ENCODE results near the gene GRAMD4. TPM values are rescaled to one million over a fixed set of nuclear protein-coding genes. Genes with fewer than 3 reads are reported as not detected.

Gene GRAMD4
- polyA plus RNA-seq, 2 of the 4 experiments (the other 2 are of a cell fraction) = 7.7 to 13.1 TPM

DNA sequence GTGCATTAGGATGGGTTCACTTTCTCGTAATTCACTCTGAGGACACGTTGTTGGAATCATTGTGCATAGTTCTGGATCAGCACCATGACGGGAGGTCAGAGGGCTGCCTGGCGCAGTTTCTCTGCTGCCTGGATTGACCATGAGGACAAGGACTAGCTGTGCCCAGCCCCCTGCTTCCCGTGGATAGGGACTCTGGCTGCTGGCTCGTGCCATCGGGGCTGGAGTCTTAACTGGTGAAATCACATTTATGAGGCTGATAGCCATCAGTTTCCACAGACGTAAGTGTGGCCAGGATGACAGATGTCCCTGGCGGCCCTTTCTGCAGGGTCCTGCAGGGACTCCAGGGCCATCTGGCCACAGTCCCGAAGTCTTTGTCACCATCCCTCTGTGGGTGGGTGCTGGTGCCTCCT, 24.1 kb upstream of the GRAMD4 start:
- 70% methylated on average over 3 of the region's 10 CpGs for WGBS (ENCODE audit: missing lambda C conversion rate)
- TF ChIP-seq FOSB (CRISPR knock-in tag; IDR thresholded peaks at IDR 0.05) (no peak), FOXS1 (CRISPR knock-in tag; IDR thresholded peaks at IDR 0.05) (no peak), EHMT2 (IDR thresholded peaks at IDR 0.05; ENCODE audit: low read depth) (no peak), CEBPB (IDR thresholded peaks at IDR 0.05) (no peak), HDAC2 (IDR thresholded peaks at IDR 0.05) (no peak), NR3C1 (IDR thresholded peaks at IDR 0.05) (no peak), HOXA7 (CRISPR knock-in tag; IDR thresholded peaks at IDR 0.05) (no peak)
- TF ChIP-seq, protein P1, sequence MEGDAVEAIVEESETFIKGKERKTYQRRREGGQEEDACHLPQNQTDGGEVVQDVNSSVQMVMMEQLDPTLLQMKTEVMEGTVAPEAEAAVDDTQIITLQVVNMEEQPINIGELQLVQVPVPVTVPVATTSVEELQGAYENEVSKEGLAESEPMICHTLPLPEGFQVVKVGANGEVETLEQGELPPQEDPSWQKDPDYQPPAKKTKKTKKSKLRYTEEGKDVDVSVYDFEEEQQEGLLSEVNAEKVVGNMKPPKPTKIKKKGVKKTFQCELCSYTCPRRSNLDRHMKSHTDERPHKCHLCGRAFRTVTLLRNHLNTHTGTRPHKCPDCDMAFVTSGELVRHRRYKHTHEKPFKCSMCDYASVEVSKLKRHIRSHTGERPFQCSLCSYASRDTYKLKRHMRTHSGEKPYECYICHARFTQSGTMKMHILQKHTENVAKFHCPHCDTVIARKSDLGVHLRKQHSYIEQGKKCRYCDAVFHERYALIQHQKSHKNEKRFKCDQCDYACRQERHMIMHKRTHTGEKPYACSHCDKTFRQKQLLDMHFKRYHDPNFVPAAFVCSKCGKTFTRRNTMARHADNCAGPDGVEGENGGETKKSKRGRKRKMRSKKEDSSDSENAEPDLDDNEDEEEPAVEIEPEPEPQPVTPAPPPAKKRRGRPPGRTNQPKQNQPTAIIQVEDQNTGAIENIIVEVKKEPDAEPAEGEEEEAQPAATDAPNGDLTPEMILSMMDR (IDR thresholded peaks at IDR 0.05) = no peak
- TF ChIP-seq, protein P2, sequence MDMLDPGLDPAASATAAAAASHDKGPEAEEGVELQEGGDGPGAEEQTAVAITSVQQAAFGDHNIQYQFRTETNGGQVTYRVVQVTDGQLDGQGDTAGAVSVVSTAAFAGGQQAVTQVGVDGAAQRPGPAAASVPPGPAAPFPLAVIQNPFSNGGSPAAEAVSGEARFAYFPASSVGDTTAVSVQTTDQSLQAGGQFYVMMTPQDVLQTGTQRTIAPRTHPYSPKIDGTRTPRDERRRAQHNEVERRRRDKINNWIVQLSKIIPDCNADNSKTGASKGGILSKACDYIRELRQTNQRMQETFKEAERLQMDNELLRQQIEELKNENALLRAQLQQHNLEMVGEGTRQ (IDR thresholded peaks at IDR 0.05) = no peak
- H3K4me3 ChIP-seq = no peak overlapping the region
- POLR2A ChIA-PET = no interaction called here
- no peak for ATAC-seq
- DNase-seq (ENCODE audit: low read depth in 1 of 2, low spot score in 1 of 2) = no peak
- CTCF ChIA-PET = no interaction called here
- no peaks in the 10 kb centered on the region for H3K4me1 ChIP-seq
- no peaks in the 10 kb centered on the region for H3K9me3 ChIP-seq
- no peak for FAIRE-seq
- H3K4me2 ChIP-seq = no peak overlapping the region
- no peak overlapping the region for H3K27ac ChIP-seq

DNA sequence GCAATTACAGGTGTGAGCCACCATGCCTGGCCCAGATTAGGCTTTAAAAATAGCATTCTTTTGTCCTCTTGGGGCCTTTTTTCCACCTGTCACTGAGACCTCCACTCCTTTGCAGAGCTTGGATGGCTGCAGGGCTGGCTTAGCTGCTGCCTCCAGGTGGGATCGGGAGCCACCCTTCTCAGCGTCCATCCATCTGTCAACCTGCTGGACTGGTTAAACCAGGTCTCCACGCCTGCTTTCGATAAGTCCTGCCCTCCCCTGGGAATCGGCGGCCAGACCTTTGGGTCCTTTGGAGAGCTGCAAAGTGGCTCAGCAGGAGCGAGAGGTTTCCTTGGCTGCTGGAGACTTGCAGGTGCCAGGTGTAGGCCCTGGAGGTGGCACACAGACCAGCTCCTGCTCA, 23.4 kb upstream of the GRAMD4 start:
- no peaks in the 10 kb centered on the region for H3K9me3 ChIP-seq
- no peak overlapping the region for H3K4me3 ChIP-seq
- no peak for TF ChIP-seq NFE2L2 (conservative IDR thresholded peaks at IDR 0.05; ENCODE audit: low read length)
- TF ChIP-seq RNF2 (IDR thresholded peaks at IDR 0.05; ENCODE audit: borderline replicate concordance, low read depth) = no peak
- TF ChIP-seq NPAS2 (CRISPR knock-in tag; IDR thresholded peaks at IDR 0.05; ENCODE audit: borderline replicate concordance) = no peak
- TF ChIP-seq POLR2A (IDR thresholded peaks at IDR 0.05; ENCODE audit: low read length) = no peak
- no peak for TF ChIP-seq JUNB (IDR thresholded peaks at IDR 0.05)
- TF ChIP-seq ZFP36 (IDR thresholded peaks at IDR 0.05; ENCODE audit: borderline replicate concordance, partially characterized antibody) = no peak
- TF ChIP-seq HOXA7 (CRISPR knock-in tag; IDR thresholded peaks at IDR 0.05) = no peak
- no peak for TF ChIP-seq TFCP2L1 (CRISPR knock-in tag; IDR thresholded peaks at IDR 0.05)
- TF ChIP-seq, protein P1 (IDR thresholded peaks at IDR 0.05) = no peak
- TF ChIP-seq SMC3 (IDR thresholded peaks at IDR 0.05) = no peak
- TF ChIP-seq CEBPB (IDR thresholded peaks at IDR 0.05) = no peak
- no peak for TF ChIP-seq ZNF302 (CRISPR knock-in tag; IDR thresholded peaks at IDR 0.05)
- TF ChIP-seq, protein P3, sequence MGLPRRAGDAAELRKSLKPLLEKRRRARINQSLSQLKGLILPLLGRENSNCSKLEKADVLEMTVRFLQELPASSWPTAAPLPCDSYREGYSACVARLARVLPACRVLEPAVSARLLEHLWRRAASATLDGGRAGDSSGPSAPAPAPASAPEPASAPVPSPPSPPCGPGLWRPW (IDR thresholded peaks at IDR 0.05) = no peak
- TF ChIP-seq GATA3 (IDR thresholded peaks at IDR 0.05; ENCODE audit: borderline replicate concordance) = no peak
- TF ChIP-seq NR3C1 (IDR thresholded peaks at IDR 0.05) = no peak
- DNase-seq (ENCODE audit: low read depth in 1 of 2, low spot score in 1 of 2) (no peak), ATAC-seq (no peak), FAIRE-seq (no peak)
- H3K27ac ChIP-seq = no peak overlapping the region
- H3K4me2 ChIP-seq = no peak overlapping the region
- ChIA-PET POLR2A (no interaction called here), CTCF (no interaction called here)
- no peaks in the 10 kb centered on the region for H3K4me1 ChIP-seq
- 94% methylated on average over 4 of the region's 7 CpGs for WGBS (ENCODE audit: missing lambda C conversion rate)

DNA sequence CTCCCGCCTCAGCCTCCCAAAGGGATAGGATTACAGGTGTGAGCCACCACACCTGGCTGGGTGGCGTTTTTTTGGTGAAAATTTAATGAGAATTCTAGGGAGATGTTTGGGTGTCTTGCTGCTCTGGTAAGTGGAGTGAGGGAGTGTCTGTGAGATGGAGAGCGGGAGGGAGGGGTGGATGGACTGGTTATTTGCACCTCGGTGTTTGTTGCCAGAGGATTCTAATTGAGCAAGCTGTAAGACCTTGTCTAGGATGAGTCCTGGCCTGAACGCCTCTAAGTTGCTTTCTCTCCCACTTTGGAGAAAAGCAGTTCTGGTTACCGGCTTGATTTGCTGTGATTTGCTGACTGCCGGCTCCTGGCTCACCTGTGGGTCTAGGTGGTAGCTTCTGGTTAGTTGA, 22.0 kb upstream of the GRAMD4 start:
- no peak for ATAC-seq
- no peaks in the 10 kb centered on the region for H3K4me1 ChIP-seq
- H3K4me3 ChIP-seq = no peak overlapping the region
- no peak overlapping the region for H3K27ac ChIP-seq
- CTCF ChIA-PET = interaction anchor here (1.4 kb wide), 2 partner anchors 24 to 35 kb away, joined by 3 read pairs; no protein-coding TSS in a partner anchor
- TF ChIP-seq, protein P1 (IDR thresholded peaks at IDR 0.05) = no peak
- TF ChIP-seq MYC (IDR thresholded peaks at IDR 0.05; ENCODE audit: borderline replicate concordance, low read length) = no peak
- TF ChIP-seq RCOR1 (IDR thresholded peaks at IDR 0.05; ENCODE audit: low read depth, low read length) = no peak
- TF ChIP-seq MAZ (IDR thresholded peaks at IDR 0.05; ENCODE audit: borderline replicate concordance, low read depth, low read length) = no peak
- no peak for TF ChIP-seq EHMT2 (IDR thresholded peaks at IDR 0.05; ENCODE audit: low read depth)
- no peak for TF ChIP-seq BHLHE40 (IDR thresholded peaks at IDR 0.05; ENCODE audit: low read depth, low read length)
- no peak for TF ChIP-seq CHD4 (IDR thresholded peaks at IDR 0.05; ENCODE audit: borderline replicate concordance)
- TF ChIP-seq KDM5A (IDR thresholded peaks at IDR 0.05) = no peak
- TF ChIP-seq PHF8 (IDR thresholded peaks at IDR 0.05; ENCODE audit: borderline replicate concordance, low read depth) = no peak
- no peak for TF ChIP-seq NFE2L2 (conservative IDR thresholded peaks at IDR 0.05; ENCODE audit: low read length)
- 78% methylated on average over 7 of the region's 7 CpGs for WGBS (ENCODE audit: missing lambda C conversion rate)
- no peak overlapping the region for H3K4me2 ChIP-seq
- DNase-seq (ENCODE audit: low read depth in 1 of 2, low spot score in 1 of 2) = no peak
- FAIRE-seq = no peak
- POLR2A ChIA-PET = no interaction called here
- H3K9me3 ChIP-seq = no peaks in the 10 kb centered on the region
